ENCODE data around the gene NKIRAS2.

DNA sequence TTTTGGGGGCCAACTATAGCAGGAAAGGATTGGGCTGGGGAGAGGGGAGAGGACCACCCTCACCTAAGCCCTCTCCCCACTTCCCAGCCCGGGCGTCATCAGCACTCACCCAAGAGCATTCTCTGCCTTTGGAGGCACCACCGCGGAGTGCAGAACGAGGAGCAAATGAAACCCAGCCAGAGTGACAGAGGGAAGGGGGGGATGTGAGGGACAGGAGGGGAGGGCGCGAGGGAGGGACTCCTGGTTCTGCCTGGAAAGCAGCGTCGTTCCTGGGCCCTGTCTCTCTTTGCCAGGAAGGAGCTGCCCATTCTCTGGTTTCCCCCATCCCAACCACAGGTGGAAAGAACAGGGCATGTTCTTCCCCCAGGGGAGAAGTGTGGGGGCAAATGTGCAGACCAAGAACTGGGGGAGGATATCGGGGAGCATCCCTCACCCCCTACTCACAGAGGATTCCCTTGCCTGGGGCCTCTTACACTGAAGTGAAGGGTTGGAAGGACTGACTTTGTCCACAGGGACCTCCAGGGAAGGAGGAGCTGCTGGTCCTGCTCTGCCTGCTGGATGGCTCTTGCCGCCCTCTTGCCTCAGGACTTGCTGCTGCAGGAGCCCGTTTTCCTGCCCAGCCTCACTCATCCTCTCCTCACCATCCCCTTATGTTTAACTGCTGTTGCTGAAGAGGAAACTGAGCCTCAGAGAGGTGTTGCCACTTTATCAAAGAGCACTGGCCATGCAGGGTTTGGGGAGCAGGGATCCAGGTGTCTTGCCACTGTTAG is 34.0 kb downstream of the NKIRAS2 start:
- TF ChIP-seq, protein P1, sequence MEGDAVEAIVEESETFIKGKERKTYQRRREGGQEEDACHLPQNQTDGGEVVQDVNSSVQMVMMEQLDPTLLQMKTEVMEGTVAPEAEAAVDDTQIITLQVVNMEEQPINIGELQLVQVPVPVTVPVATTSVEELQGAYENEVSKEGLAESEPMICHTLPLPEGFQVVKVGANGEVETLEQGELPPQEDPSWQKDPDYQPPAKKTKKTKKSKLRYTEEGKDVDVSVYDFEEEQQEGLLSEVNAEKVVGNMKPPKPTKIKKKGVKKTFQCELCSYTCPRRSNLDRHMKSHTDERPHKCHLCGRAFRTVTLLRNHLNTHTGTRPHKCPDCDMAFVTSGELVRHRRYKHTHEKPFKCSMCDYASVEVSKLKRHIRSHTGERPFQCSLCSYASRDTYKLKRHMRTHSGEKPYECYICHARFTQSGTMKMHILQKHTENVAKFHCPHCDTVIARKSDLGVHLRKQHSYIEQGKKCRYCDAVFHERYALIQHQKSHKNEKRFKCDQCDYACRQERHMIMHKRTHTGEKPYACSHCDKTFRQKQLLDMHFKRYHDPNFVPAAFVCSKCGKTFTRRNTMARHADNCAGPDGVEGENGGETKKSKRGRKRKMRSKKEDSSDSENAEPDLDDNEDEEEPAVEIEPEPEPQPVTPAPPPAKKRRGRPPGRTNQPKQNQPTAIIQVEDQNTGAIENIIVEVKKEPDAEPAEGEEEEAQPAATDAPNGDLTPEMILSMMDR (optimal IDR thresholded peaks at IDR 0.05 in 1 of 3, IDR thresholded peaks at IDR 0.05 in 1 of 3, conservative IDR thresholded peaks at IDR 0.05 in 1 of 3; ENCODE audit: extremely low read depth in 1 of 3, insufficient read depth in 2 of 3, low read length in 3 of 3): no peak
- no peak for TF ChIP-seq EZH2 (IDR thresholded peaks at IDR 0.05; ENCODE audit: low read length)
